Activated naive CD4-positive, alpha-beta T cell (primary cell): Measurements from ENCODE around the gene TMEM47.

Source experiments
- DNase-seq, 4 experiments: peaks; one replicate each; lab custom pipeline; 2025; lab: John Stamatoyannopoulos, UW

The TMEM47 gene

GRCh38 chrX:34585561-34585960, 71.5 kb downstream of the TMEM47 start:
- no peak for DNase-seq

GRCh38 chrX:34584781-34585180, 72.3 kb downstream of the TMEM47 start:
- DNase-seq: no peak

- DNase-seq: no peak
Measured at GRCh38 chrX:34580069-34580468, 77.0 kb downstream of the TMEM47 start.

GRCh38 chrX:34578237-34578636, 78.8 kb downstream of the TMEM47 start:
- DNase-seq: no peak
